ENCODE data around the gene GOLGA7B.

- TF ChIP-seq CTCF (IDR thresholded peaks at IDR 0.05 in 4 of 5, conservative IDR thresholded peaks at IDR 0.05 in 1 of 5), result no peak
- TF ChIP-seq POLR2A (IDR thresholded peaks at IDR 0.05), result no peak
These were observed 23.9 kb downstream of the GOLGA7B start for GRCh38 chr10:97873569-97873968.
